Fibroblast of skin of abdomen (primary cell): ENCODE measurements around the gene CPA3. TPM values are rescaled to one million over a fixed set of nuclear protein-coding genes. Genes with fewer than 3 reads are reported as not detected.

ENCODE experiments used
- DNase-seq: peaks from one replicate; pipeline ENCODE4 v3.0.0-alpha.2; 2013
- polyA plus RNA-seq, 2 experiments: library from polyadenylated mRNA; unstranded; fragments of 120-200 nt; gene quantifications; one replicate each; pipeline ENCODE4 v1.2.1, GENCODE V29; 2013; ENCODE audit not compliant: insufficient read length in 2 of 2

The CPA3 gene
- polyA plus RNA-seq (2013, experiment 1 of 2; ENCODE audit: insufficient read length), result 0.67 TPM
- 0.56 TPM for polyA plus RNA-seq (2013, experiment 2 of 2; ENCODE audit: insufficient read length)

DNA sequence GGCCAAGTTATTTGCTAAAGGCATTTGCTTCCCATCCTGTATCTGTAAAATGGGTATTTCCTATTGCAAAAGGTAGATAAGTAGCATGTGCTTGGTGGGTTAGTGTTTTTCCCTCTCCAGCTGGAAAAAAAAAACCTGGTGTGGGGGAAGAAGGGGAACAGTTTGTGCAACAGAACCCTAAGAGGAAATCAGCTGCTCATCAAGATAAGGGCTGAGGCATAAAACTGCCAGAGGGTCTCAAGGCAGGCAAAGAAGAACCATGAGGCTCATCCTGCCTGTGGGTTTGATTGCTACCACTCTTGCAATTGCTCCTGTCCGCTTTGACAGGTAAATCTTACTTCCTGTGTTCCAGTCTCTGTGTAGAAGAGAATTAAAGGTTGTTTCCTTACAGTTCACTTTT, at the start of gene CPA3:
Gene CPA3, plus strand, starts transcription at position 248 of the 400 bp plus-strand sequence. Its CDS starts 12 bp downstream, at position 260.
- DNase-seq, result no peak

DNA sequence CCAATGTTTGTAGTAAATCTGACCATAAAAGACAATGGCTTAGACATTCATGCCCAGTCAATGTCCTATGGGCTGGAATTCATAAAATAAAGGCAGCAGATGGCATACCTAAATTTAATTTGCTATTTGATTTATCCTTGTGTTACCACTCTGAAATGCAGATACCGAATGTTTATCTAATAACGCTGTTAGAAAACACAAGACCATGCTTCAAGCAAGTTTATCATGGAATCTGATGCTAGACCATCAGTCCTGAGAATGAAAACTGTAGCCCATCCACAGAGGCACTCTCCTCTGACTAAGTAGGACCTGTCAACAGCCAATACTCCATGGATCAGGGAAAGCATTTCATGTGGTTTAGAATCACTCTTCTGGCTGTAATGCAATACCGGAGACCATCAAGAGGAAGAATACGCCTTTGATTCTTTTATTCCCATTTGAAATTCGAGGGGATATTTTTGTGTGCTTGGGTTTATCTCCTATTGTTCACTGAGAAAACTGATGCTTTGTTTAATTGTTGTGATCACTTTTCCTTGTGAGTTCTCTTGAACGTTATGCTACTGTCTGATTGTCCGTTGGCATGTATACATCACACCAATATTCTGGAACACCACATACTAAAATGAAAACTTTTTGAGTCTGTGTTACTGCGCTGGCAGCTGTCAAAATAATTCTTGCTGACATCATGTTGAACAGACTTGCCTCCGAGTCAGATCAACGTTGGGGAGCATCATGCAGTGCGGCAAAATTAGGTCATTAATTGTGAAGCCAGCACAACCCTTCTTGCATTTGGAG, 49.6 kb upstream of the CPA3 start:
- DNase-seq, result no peak

DNA sequence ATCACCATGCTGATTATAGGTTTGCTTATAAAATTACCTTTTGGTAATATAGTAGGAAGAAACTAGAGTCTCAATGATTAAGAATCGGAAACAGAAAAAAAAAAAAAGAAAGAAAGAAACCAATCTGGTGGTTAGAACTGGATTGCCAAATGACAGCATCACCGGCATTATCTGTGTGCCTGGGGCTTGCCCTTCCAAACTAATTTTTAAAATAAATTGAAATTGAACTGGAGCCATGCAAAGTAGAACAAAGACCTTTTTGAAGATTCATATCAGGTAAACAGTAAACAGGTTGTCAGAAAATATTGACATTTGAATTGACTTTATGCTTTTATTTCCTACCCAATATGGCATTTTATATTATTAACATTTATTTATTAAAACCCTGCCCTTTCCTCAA, 48.7 kb upstream of the CPA3 start:
- no peak for DNase-seq

GRCh38 chr3:148816981-148817525, 48.0 kb upstream of the CPA3 start:
- DNase-seq, result no peak

DNA sequence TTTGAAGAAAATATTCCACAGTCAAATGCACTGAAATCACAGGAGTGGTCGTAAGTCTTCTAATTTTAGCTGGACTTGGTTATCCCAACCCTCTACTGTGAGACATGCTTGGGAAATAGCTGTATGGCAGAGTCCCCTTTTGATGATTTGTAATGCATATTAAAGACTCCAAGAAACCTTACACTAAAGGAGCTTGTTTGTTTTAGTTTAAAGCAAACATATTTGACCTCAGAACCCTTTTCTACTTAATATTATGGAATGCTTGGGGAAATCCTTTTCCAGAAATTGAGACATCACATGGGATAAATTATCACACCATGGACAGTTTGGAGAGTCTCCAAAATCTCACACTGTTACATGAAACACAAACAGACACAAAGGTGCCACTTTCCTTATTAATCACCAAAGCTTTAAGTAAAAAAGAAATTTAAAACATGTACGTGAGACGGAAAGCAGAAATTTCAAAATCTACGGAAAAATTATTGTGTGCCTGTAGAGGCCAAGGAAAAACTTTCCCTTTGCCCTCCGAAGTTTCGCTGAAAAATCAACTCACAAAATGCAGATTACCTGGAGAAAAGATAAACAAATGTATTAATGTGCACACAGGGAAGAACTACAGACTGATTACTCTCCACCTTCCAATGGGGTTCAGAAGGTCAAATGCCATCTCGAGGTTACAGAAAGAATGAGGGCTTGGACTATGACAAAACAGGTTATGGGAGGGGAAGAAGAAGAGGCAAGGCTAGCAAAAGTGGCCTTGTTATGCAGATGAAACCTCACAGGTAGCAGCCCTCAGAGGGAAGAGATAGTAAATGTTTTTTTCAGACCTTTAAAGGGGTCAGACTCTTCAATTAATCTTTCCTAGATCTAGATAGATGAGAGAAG, 44.5 kb upstream of the CPA3 start:
- DNase-seq, result no peak

DNA sequence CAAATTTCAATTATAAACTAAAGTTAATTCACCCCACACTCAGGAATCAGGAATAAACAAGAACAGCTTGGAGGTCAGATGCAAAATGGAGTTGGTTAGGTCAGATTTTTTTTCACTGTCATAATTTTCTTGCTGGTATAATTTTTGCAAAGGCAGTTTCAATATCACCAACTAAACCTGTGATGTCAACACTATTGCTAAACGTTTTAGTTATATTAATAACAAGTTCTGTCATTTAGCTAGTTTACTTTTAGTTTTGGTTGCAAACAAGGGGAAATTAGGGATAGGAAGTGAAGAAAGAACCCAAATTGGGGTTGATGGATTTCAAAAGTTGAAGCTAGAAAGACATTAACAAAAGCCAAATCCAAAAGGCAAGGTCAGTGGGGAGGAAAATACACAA, 42.1 kb upstream of the CPA3 start:
- DNase-seq, result no peak

DNA sequence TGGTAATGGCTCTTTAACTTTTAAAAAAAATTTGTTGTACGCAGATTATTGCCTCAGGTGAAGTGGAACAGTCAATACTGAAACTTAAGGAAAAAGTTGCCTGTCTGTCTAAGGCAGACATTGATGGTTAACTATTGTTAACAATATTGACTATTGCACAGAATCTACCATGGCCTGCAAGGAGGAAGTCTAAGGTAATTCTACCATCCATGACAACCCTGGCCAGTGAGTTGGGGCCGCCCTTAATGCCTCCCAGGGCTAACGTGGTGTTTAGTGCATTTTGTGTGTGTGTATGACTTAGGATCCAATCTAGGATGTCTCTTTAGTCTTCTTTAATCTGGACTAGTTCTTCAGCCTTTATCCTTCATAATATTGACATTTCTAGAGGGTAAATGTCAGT, 39.6 kb upstream of the CPA3 start:
- no peak for DNase-seq

- no peak for DNase-seq
These were observed 37.5 kb upstream of the CPA3 start, which contains the start of gene CPB1 for GRCh38 chr3:148827585-148827984. Gene CPB1, plus strand, starts transcription at chr3:148827811. Its CDS starts 13 bp downstream, at chr3:148827824.

- peak; percentile 22 for DNase-seq
These were observed 36.9 kb upstream of the CPA3 start for GRCh38 chr3:148828136-148828690.

DNA sequence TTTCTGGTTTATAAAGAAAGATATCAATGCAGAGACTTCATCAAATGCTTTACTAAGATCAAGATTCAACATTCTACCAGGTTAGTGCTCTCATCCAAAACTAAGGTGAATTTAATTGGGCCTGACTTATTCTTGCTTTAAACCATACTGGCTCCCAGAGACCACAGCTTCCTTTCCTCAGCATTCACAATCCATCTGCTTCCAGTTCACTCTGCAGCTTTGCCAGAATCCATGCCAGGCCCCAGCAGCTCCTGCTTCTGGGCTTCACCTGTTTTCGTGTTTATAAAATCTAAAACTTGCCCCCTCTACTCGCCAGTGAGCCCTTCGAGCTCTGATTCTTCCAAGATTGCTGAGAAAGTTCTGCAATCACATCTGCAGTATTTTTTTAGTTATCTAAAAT, 35.2 kb upstream of the CPA3 start:
- no peak for DNase-seq

GRCh38 chr3:148833223-148833622, 31.9 kb upstream of the CPA3 start:
- DNase-seq, result peak; percentile 12

DNA sequence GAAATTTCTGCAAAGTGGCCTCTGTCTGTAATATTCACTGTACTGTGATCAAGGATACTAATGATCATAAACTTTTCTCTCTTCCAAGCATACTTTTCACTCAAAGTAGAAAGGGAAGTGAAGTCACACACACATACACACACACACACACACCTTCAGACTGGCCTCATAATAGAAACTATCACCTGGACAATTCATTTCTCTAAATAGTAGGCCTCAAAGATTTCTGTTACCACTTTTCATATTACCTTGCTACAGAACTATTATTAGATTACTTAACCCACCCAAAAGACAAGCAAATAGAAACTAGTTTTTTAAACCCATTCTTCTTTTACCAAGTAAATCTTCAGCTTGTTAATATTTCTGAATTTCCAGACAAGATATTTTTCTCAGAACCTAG, 25.3 kb upstream of the CPA3 start:
- DNase-seq, result no peak

DNA sequence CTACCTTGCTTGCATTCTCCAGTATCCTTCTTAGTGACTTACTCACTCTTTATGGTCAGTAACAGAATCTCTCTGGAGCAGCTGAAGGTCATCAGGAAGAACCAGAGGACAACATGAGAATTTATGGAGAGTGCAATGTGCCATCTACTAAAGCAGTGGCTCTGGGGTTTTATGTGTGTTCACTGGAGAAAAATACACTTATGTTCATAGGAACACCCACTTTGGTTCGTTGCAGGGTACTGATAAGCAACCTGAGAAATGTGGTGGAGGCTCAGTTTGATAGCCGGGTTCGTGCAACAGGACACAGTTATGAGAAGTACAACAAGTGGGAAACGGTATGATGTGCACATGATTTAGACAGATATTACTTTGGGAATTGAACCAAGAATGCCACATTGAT, 24.6 kb upstream of the CPA3 start:
- no peak for DNase-seq

- DNase-seq, result no peak
These were observed 19.2 kb upstream of the CPA3 start for GRCh38 chr3:148845756-148846395.

- DNase-seq, result peak; percentile 21
These were observed 17.7 kb upstream of the CPA3 start for GRCh38 chr3:148847351-148847750.

GRCh38 chr3:148848410-148848809, 16.7 kb upstream of the CPA3 start:
- no peak for DNase-seq

DNA sequence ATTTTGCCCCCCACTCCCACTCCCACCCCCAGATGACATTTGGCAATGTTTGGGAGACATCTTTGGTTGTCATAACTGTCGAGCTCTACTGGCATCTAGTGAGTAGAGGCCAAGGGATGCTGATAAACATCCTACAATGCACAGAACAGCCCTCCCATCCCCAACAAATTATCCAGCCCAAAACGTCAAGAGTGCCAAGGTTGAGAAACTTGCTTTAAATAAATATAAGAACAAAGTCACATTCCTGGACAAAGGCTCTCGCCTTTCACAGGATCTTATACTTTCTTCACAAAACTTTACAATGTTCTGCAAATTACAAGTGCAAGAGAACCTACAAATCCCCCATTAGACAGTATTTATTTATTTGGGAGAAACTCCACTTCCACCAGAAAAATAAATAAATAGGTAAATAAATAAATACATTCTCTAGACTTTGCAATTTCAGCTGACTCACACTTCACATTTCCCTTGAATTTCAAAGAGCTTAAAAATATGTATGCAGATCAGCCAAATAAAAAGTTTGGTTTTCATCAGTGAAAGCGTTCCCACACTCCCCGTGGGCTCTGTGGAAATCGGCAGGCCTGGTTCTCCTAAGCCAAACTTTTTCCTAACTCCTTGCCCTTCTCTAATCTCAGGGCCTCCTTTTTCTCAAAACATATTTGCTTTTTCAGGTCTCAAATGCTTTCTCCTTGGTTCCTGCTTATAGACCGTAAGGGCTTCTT, 12.7 kb upstream of the CPA3 start:
- no peak for DNase-seq

- DNase-seq, result no peak
These were observed 12.0 kb upstream of the CPA3 start for GRCh38 chr3:148853076-148853475.

GRCh38 chr3:148854061-148854460, 11.0 kb upstream of the CPA3 start:
- peak; percentile 31 for DNase-seq

- DNase-seq, result peak; percentile 61
These were observed 8.7 kb upstream of the CPA3 start for GRCh38 chr3:148856384-148856783.

DNA sequence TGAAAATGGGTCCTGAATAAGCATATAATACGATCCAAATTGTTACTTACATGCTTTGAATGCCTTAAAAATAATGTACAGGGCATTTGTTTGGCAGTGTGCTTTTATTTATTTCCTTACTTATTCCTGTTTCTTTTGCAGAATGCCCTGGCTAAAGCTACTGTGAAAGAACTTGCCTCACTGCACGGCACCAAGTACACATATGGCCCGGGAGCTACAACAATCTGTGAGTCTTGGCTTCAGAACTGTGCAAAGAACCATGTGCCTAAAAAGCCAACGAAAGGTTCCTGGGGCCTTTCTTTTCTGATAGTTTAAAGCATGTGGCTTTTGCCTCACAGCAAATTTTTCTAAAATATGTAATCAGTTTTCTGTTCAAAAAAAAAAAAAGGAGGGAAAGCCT, 7.8 kb upstream of the CPA3 start:
- no peak for DNase-seq
